SK-N-SH (cell line): ENCODE data around the gene PHC2. TPM values are rescaled to one million over a fixed set of nuclear protein-coding genes. Genes with fewer than 3 reads are reported as not detected.

Experiments
- CTCF ChIA-PET: fragments of 300-600, 350-600 bp; formaldehyde crosslinking; extraction: SDS; loops from one replicate; lab custom pipeline; 2021; lab: Yijun Ruan, JAX
- POLR2A ChIA-PET: fragments of 350-600 bp; sonication (Branson Sonifier 250); formaldehyde crosslinking; extraction: SDS; loops from one replicate; lab custom pipeline; 2020; ENCODE audit warnings: antibody characterized with exemption, inconsistent platforms; lab: Yijun Ruan, JAX
- DNase-seq: peaks from one replicate; pipeline ENCODE4 v3.0.0; 2012
- H2AFZ ChIP-seq: fragments of 200-600 bp; sonication (generic); 2 replicates; pipeline ENCODE4 v1.8.1; 2016; ENCODE audit warnings: antibody characterized with exemption, mild to moderate bottlenecking, low read depth
- H3F3A ChIP-seq: fragments of 200-600 bp; sonication (generic); replicated peaks from 2 replicates; pipeline ENCODE3; 2016; ENCODE audit warnings: antibody characterized with exemption, mild to moderate bottlenecking; ENCODE audit not compliant: insufficient read depth
- H3K27ac ChIP-seq, 2 experiments: fragments of 200-500 bp in 1 of 2; fragments of 200-600 bp in 1 of 2; sonication (Bioruptor generic) in 1 of 2; sonication (generic), shearing (Covaris generic) in 1 of 2; 2 replicates each; pipeline versions ENCODE4 v1.5.1 to v1.6.1; 2014 to 2016; ENCODE audit warnings: low read depth in 2 of 2, inconsistent platforms in 1 of 2, low read length in 1 of 2, mild to moderate bottlenecking in 1 of 2, mixed read lengths in 1 of 2
- H3K27me3 ChIP-seq: fragments of 200-600 bp; sonication (generic), shearing (Covaris generic); 2 replicates; pipeline ENCODE4 v1.6.1; 2016; ENCODE audit warnings: mixed run types; ENCODE audit not compliant: insufficient read depth
- H3K36me3 ChIP-seq, 2 experiments: fragments of 200-500 bp in 1 of 2; fragments of 200-600 bp in 1 of 2; sonication (Bioruptor generic) in 1 of 2; sonication (generic) in 1 of 2; replicated peaks in 1 of 2; 2 replicates each; pipeline versions ENCODE3 to v1.5.1; 2014 to 2016; ENCODE audit warnings: low read length in 1 of 2, mild to moderate bottlenecking in 1 of 2; ENCODE audit not compliant: insufficient read depth in 2 of 2, control insufficient read depth in 1 of 2
- H3K4me1 ChIP-seq, 2 experiments: fragments of 200-500 bp in 1 of 2; fragments of 200-600 bp in 1 of 2; sonication (Bioruptor generic) in 1 of 2; sonication (generic), shearing (Covaris generic) in 1 of 2; 2 replicates each; pipeline versions ENCODE4 v1.5.1 to v1.6.1; 2014 to 2016; ENCODE audit warnings: low read depth in 1 of 2, low read length in 1 of 2, mixed run types in 1 of 2; ENCODE audit not compliant: insufficient read depth in 2 of 2, control insufficient read depth in 1 of 2
- H3K4me2 ChIP-seq: fragments of 200-600 bp; sonication (generic), shearing (Covaris generic); 2 replicates; pipeline ENCODE4 v1.6.1; 2017; ENCODE audit warnings: mixed run types
- H3K4me3 ChIP-seq, 2 experiments: fragments of 200-500 bp in 1 of 2; fragments of 200-600 bp in 1 of 2; sonication (Bioruptor generic) in 1 of 2; sonication (generic), shearing (Covaris generic) in 1 of 2; 2 replicates each; pipeline versions ENCODE4 v1.5.1 to v1.8.1; 2014 to 2016; ENCODE audit warnings: low read depth in 2 of 2, inconsistent platforms in 1 of 2, low read length in 1 of 2, mild to moderate bottlenecking in 1 of 2, mixed read lengths in 1 of 2, moderate library complexity in 1 of 2
- H3K79me2 ChIP-seq: fragments of 200-600 bp; sonication (generic); 2 replicates; pipeline ENCODE4 v1.8.1; 2017; ENCODE audit warnings: mild to moderate bottlenecking; ENCODE audit not compliant: insufficient read depth
- H3K9ac ChIP-seq: fragments of 200-600 bp; sonication (generic); 2 replicates; pipeline ENCODE4 v1.6.1; 2017; ENCODE audit warnings: mixed run types
- H3K9me2 ChIP-seq: fragments of 200-600 bp; sonication (generic); 2 replicates; pipeline ENCODE4 v1.6.1; 2017; ENCODE audit warnings: mixed run types
- H3K9me3 ChIP-seq: fragments of 200-600 bp; sonication (generic); 2 replicates; pipeline ENCODE4 v1.6.1; 2017; ENCODE audit warnings: mixed run types, mild to moderate bottlenecking, moderate library complexity
- H4K20me1 ChIP-seq: fragments of 200-600 bp; sonication (generic); 2 replicates; pipeline ENCODE4 v1.6.1; 2017; ENCODE audit warnings: mild to moderate bottlenecking, mixed run types; ENCODE audit not compliant: insufficient read depth
- CHD2 ChIP-seq: fragments of 150-350 bp; IDR thresholded peaks from 2 replicates; pipeline ENCODE4 v1.6.1; 2018; ENCODE audit warnings: low read length; ENCODE audit not compliant: partially characterized antibody
- ELF1 ChIP-seq: IDR thresholded peaks from 2 replicates; pipeline ENCODE4 v1.4.0; 2012
- FOSL2 ChIP-seq: IDR thresholded peaks from 2 replicates; pipeline ENCODE4 v1.4.0; 2012; ENCODE audit warnings: low read depth, mild to moderate bottlenecking, moderate library complexity, borderline replicate concordance
- FOXJ3 ChIP-seq: sonication (generic); formaldehyde crosslinking; IDR thresholded peaks from 2 replicates; pipeline ENCODE4 v1.5.1; 2020; ENCODE audit warnings: mild to moderate bottlenecking, missing genetic modification reagents
- GATA2 ChIP-seq: sonication (generic); formaldehyde crosslinking; IDR thresholded peaks from 2 replicates; pipeline ENCODE4 v1.5.0; 2020; ENCODE audit warnings: mild to moderate bottlenecking, missing genetic modification reagents
- NFIC ChIP-seq: IDR thresholded peaks from 2 replicates; pipeline ENCODE4 v1.4.0; 2012; ENCODE audit warnings: borderline replicate concordance
- NRF1 ChIP-seq: IDR thresholded peaks from 2 replicates; pipeline ENCODE4 v1.6.1; 2012; ENCODE audit warnings: low read depth, mild to moderate bottlenecking, low read length
- PBX3 ChIP-seq: IDR thresholded peaks from 2 replicates; pipeline ENCODE4; 2012
- RAD21 ChIP-seq: IDR thresholded peaks from 2 replicates; pipeline ENCODE4 v1.6.1; 2012; ENCODE audit warnings: mild to moderate bottlenecking, low read length
- RCOR1 ChIP-seq: fragments of 150-350 bp; IDR thresholded peaks from 2 replicates; pipeline ENCODE4 v1.6.1; 2017; ENCODE audit warnings: antibody characterized with exemption, low read length
- RFX5 ChIP-seq: IDR thresholded peaks from 2 replicates; pipeline ENCODE4 v1.6.1; 2012; ENCODE audit warnings: mild to moderate bottlenecking, improper control_type of control experiment, low read length
- RXRA ChIP-seq: IDR thresholded peaks from 2 replicates; pipeline ENCODE4 v1.4.0; 2012; ENCODE audit warnings: low read depth, mild to moderate bottlenecking, borderline replicate concordance
- SIN3A ChIP-seq: IDR thresholded peaks from 2 replicates; pipeline ENCODE4 v1.6.1; 2012; ENCODE audit warnings: low read depth, mild to moderate bottlenecking, low read length, moderate library complexity, borderline replicate concordance
- SMC3 ChIP-seq: IDR thresholded peaks from 2 replicates; pipeline ENCODE4 v1.6.1; 2012; ENCODE audit warnings: low read depth, low read length, improper control_type of control experiment
- TCF12 ChIP-seq: IDR thresholded peaks from 2 replicates; pipeline ENCODE4 v1.4.0; 2012
- TEAD4 ChIP-seq: IDR thresholded peaks from 2 replicates; pipeline ENCODE4 v1.4.0; 2012; ENCODE audit warnings: mild to moderate bottlenecking, borderline replicate concordance; ENCODE audit not compliant: insufficient read depth
- YY1 ChIP-seq: IDR thresholded peaks from 2 replicates; pipeline ENCODE4 v1.4.0; 2012; ENCODE audit warnings: low read depth, mild to moderate bottlenecking
- WGBS: methylation state at CpG from one replicate; pipeline ENCODE4 v1.1.6; 2017; ENCODE audit warnings: low lambda C conversion rate; 5-methylcytosine and 5-hydroxymethylcytosine counted together
- polyA plus RNA-seq, 3 experiments: library from polyadenylated mRNA; depleted of rRNA; stranded (reverse); fragments of >200 nt; gene quantifications; 2 replicates each; pipeline ENCODE4 v1.2.3, GENCODE V29; 2012
- TF ChIP-seq, protein P1 (sequence below): fragments of 150-350 bp; IDR thresholded peaks from 2 replicates; pipeline ENCODE4 v1.6.1; 2016; ENCODE audit warnings: mild to moderate bottlenecking, low read depth, low read length
- TF ChIP-seq, protein P2 (sequence below): IDR thresholded peaks from 2 replicates; pipeline ENCODE4 v1.4.0; 2012; ENCODE audit warnings: low read depth, borderline replicate concordance

Gene PHC2
- polyA plus RNA-seq, 1 of the 3 experiments (the other 2 are of a cell fraction) = 98.7 TPM

DNA sequence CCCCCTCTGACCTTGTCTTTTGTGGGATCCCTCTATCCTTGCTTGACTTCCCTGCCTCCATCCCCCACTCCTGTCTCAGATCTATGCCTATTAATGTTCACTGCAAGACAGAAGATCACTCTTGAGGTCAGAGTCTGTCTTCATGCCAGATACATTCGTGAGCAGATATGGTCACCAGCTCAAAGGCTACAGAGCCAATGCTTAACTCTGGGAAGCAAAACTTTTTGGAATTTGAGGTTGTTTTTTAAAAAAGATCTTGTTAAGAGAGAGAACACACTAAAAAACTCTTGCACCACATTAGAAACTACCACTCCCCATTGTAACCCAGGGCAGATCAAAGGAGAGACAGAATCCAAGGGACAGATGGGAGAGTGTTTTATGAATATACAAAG lies 92.9 kb downstream of the PHC2 start:
- Histone ChIP-seq H3K4me2 (no peak overlapping the region), H2AFZ (no peak overlapping the region), H3K9me2 (no peaks in the 10 kb centered on the region), H3K4me1 (peaks cover 51 to 78% of the 10 kb centered on the region in 2 experiments), H3K79me2 (peaks cover 100% of the 10 kb centered on the region), H3K9me3 (no peaks in the 10 kb centered on the region), H3F3A (peaks cover 25% of the 10 kb centered on the region), H4K20me1 (peaks cover 100% of the 10 kb centered on the region), H3K9ac (no peak overlapping the region), H3K4me3 (no peak overlapping the region), H3K27me3 (no peaks in the 10 kb centered on the region), H3K27ac (peak overlapping the region; percentile 44 to 60; a peak in 3 of 4 replicates), H3K36me3 (peaks cover 49 to 59% of the 10 kb centered on the region in 2 experiments)
- no peak for DNase-seq
- 83% methylated on average over 1 of the region's 1 CpG for WGBS
- CTCF ChIA-PET = interaction anchor here (0.8 to 5.6 kb wide), 5 partner anchors 30 to 133 kb away, joined by 3 to 24 read pairs (median 5); no protein-coding TSS in a partner anchor
- POLR2A ChIA-PET = no interaction called here
- TF ChIP-seq GATA2 (CRISPR knock-in tag) = no peak

GRCh38 chr1:33337441-33337840 lies 93.5 kb downstream of the PHC2 start:
- Histone ChIP-seq H3K27me3 (no peaks in the 10 kb centered on the region), H3K9me3 (no peaks in the 10 kb centered on the region), H3K27ac (peak overlapping the region; percentile 6 to 44; a peak in 2 of 4 replicates), H3K4me1 (peaks cover 53 to 78% of the 10 kb centered on the region in 2 experiments), H3K9me2 (no peaks in the 10 kb centered on the region), H3K4me2 (no peak overlapping the region), H3K4me3 (no peak overlapping the region), H3F3A (peaks cover 27% of the 10 kb centered on the region), H4K20me1 (peaks cover 100% of the 10 kb centered on the region), H2AFZ (no peak overlapping the region), H3K79me2 (peaks cover 100% of the 10 kb centered on the region), H3K9ac (no peak overlapping the region), H3K36me3 (peaks cover 55 to 61% of the 10 kb centered on the region in 2 experiments)
- TF ChIP-seq, protein P1, sequence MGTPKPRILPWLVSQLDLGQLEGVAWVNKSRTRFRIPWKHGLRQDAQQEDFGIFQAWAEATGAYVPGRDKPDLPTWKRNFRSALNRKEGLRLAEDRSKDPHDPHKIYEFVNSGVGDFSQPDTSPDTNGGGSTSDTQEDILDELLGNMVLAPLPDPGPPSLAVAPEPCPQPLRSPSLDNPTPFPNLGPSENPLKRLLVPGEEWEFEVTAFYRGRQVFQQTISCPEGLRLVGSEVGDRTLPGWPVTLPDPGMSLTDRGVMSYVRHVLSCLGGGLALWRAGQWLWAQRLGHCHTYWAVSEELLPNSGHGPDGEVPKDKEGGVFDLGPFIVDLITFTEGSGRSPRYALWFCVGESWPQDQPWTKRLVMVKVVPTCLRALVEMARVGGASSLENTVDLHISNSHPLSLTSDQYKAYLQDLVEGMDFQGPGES = no peak
- TF ChIP-seq SIN3A (no peak), NRF1 (no peak), YY1 (no peak), TEAD4 (no peak), RFX5 (no peak)
- DNase-seq = no peak
- POLR2A ChIA-PET = no interaction called here
- WGBS = 82% methylated on average over 6 of the region's 6 CpGs
- CTCF ChIA-PET = interaction anchor here (1.5 to 5.6 kb wide), 2 partner anchors 30 to 42 kb away, joined by 7 to 24 read pairs; no protein-coding TSS in a partner anchor

DNA sequence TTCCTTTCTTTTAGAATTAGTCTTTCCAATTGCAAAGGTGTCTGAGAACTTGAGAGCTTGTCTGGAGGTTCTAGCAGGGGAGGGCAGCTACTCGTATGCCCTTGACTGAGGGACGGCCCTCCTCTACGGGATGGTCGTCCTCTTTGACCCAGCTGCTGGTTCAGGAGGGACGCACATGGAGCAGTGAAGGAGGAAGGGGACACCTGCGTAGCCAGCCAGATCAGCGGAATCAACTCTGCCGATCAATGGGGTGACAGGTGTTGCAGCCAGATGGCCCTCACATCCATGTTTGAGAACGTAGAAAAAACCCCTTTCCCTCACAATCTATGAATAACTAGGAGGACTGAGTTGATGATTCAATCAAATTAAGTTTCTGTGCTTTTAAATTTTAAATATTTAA lies 94.3 kb downstream of the PHC2 start:
- DNase-seq = no peak
- peaks cover 100% of the 10 kb centered on the region for H3K79me2 ChIP-seq
- H2AFZ ChIP-seq = no peak overlapping the region
- POLR2A ChIA-PET = no interaction called here
- no peaks in the 10 kb centered on the region for H3K9me3 ChIP-seq
- peaks cover 100% of the 10 kb centered on the region for H4K20me1 ChIP-seq
- H3K27ac ChIP-seq = no peak overlapping the region; a peak in 1 of 4 replicates
- CTCF ChIA-PET = interaction anchor here (0.8 to 5.6 kb wide), 4 partner anchors 14 to 134 kb away, joined by 3 to 24 read pairs (median 7); no protein-coding TSS in a partner anchor
- WGBS = 83% methylated on average over 9 of the region's 9 CpGs
- H3K9me2 ChIP-seq = no peaks in the 10 kb centered on the region
- no peak overlapping the region for H3K4me2 ChIP-seq
- peaks cover 60 to 66% of the 10 kb centered on the region in 2 experiments for H3K36me3 ChIP-seq
- H3K4me1 ChIP-seq = peaks cover 48 to 78% of the 10 kb centered on the region in 2 experiments
- no peak overlapping the region for H3K4me3 ChIP-seq
- no peak overlapping the region for H3K9ac ChIP-seq
- no peaks in the 10 kb centered on the region for H3K27me3 ChIP-seq
- peaks cover 27% of the 10 kb centered on the region for H3F3A ChIP-seq
- TF ChIP-seq, protein P2, sequence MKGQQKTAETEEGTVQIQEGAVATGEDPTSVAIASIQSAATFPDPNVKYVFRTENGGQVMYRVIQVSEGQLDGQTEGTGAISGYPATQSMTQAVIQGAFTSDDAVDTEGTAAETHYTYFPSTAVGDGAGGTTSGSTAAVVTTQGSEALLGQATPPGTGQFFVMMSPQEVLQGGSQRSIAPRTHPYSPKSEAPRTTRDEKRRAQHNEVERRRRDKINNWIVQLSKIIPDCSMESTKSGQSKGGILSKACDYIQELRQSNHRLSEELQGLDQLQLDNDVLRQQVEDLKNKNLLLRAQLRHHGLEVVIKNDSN = no peak
- TF ChIP-seq PBX3 (no peak), SMC3 (no peak), FOSL2 (no peak), CHD2 (no peak), ELF1 (no peak), RAD21 (no peak), FOXJ3 (CRISPR knock-in tag) (no peak), NFIC (no peak), GATA2 (CRISPR knock-in tag) (no peak), RXRA (no peak), TCF12 (no peak), RCOR1 (no peak)
- TF ChIP-seq, protein P1 = no peak
